Mammary epithelial cell (primary cell): ENCODE measurements around the gene SMYD3.

Source experiments
- EZH2 ChIP-seq: IDR thresholded peaks from 2 replicates; pipeline ENCODE4 v1.6.1; 2012; ENCODE audit warnings: low read length, inconsistent platforms, borderline replicate concordance
- TF ChIP-seq, protein P1 (sequence below), 2 donors: IDR thresholded peaks in 1 of 2; conservative IDR thresholded peaks in 1 of 2; 2 replicates each; pipeline ENCODE4 v1.5.1; 2011 to 2012; ENCODE audit warnings: inconsistent platforms in 2 of 2, low read length in 2 of 2, mild to moderate bottlenecking in 2 of 2, control low read depth in 1 of 2, low read depth in 1 of 2; ENCODE audit not compliant: insufficient read depth in 1 of 2; ENCODE audit errors: extremely low read depth in 1 of 2

DNA sequence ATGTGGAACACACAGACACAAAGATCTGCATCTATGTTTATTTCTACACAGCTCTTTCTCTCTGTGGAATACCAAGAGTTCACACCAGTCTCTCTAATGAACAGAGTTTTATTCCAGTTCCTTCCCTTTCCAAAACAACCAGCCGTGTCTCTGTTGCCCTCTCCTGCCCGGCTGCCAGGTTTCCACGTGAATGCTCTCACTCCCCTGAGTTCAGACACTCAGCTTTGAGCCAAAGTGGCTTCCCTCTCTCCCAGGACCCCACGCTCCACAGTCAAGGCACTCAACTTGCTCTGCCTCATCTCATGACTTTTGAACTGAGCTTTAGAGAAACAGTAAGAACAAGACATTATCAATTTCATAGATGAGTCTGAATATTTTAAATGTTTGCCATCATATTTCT, 488.9 kb downstream of the SMYD3 start:
- TF ChIP-seq, protein P1, sequence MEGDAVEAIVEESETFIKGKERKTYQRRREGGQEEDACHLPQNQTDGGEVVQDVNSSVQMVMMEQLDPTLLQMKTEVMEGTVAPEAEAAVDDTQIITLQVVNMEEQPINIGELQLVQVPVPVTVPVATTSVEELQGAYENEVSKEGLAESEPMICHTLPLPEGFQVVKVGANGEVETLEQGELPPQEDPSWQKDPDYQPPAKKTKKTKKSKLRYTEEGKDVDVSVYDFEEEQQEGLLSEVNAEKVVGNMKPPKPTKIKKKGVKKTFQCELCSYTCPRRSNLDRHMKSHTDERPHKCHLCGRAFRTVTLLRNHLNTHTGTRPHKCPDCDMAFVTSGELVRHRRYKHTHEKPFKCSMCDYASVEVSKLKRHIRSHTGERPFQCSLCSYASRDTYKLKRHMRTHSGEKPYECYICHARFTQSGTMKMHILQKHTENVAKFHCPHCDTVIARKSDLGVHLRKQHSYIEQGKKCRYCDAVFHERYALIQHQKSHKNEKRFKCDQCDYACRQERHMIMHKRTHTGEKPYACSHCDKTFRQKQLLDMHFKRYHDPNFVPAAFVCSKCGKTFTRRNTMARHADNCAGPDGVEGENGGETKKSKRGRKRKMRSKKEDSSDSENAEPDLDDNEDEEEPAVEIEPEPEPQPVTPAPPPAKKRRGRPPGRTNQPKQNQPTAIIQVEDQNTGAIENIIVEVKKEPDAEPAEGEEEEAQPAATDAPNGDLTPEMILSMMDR (conservative IDR thresholded peaks at IDR 0.05 in 1 of 2, IDR thresholded peaks at IDR 0.05 in 1 of 2; ENCODE audit: extremely low read depth in 1 of 2, insufficient read depth in 1 of 2, low read depth in 1 of 2, low read length in 2 of 2): no peak
- TF ChIP-seq EZH2: no peak
